Tibial artery (tissue), 4 donors: ENCODE measurements around the gene REEP1.

Source experiments
- DNase-seq, 2 donors: peaks; one replicate each; pipeline ENCODE4 v3.0.0-alpha.2; 2019
- H3K27ac ChIP-seq, 2 donors: fragments of 200-600 bp; sonication (generic) in 1 of 2; 1 replicate in 1 of 2; 2 replicates in 1 of 2; pipeline ENCODE4 v1.5.1; 2018 to 2019; ENCODE audit warnings: mild to moderate bottlenecking in 1 of 2
- H3K27me3 ChIP-seq, 2 donors: fragments of 200-600 bp; sonication (generic) in 1 of 2; one replicate each; pipeline versions ENCODE4 v1.5.1 to v1.6.0; 2016 to 2019
- H3K36me3 ChIP-seq, 3 donors: fragments of 200-600 bp; sonication (generic) in 2 of 3; one replicate each; pipeline ENCODE4 v1.5.1; 2016 to 2019; ENCODE audit warnings: mild to moderate bottlenecking in 2 of 3
- H3K4me1 ChIP-seq, 4 donors: fragments of 200-600 bp; sonication (generic) in 2 of 4; 1 replicate in 3 of 4; 2 replicates in 1 of 4; pipeline ENCODE4 v1.5.1; 2016 to 2019
- H3K4me3 ChIP-seq, 2 donors: fragments of 200-600 bp; sonication (generic) in 1 of 2; 1 replicate in 1 of 2; 2 replicates in 1 of 2; pipeline ENCODE4 v1.5.1; 2018 to 2019; ENCODE audit warnings: mild to moderate bottlenecking in 2 of 2
- H3K9me3 ChIP-seq, 3 donors: fragments of 200-600 bp; sonication (generic) in 1 of 3; one replicate each; pipeline ENCODE4 v1.5.1; 2016 to 2019
- intact Hi-C: fragments of 100-400 bp; cut with DNase I; formaldehyde crosslinking; loops from one replicate; pipeline ENCODE4 v1.15.0; 2023; ENCODE audit warnings: low total_unique reads
- TF ChIP-seq, protein P1 (sequence below), 2 experiments: fragments of 200-600 bp in 1 of 2; fragments of 450-650 bp in 1 of 2; IDR thresholded peaks; one replicate each; pipeline ENCODE4 v1.5.1; 2017 to 2019; ENCODE audit warnings: antibody characterized with exemption in 2 of 2, mild to moderate bottlenecking in 1 of 2, moderate library complexity in 1 of 2

The REEP1 gene

DNA sequence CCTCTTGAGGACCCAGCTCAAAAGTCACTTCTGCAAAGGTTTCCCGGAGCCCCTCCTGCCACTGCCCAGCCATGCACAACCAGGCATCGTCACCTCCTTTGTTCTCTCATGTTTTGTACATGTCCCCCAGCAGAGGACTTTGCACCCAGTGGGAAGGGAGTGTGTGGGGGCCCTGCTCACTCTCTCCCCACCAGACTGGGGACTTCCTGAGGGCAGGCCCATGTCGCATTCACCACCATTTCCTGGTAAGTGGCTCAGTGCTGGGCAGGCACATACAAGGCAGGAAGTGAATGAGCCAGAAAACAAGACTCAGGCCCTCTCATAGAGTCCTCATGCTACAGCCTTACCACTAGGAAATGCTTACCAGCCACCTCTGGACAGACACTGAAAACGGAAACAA lies 119.3 kb downstream of the REEP1 start:
- DNase-seq = no peak
- Histone ChIP-seq H3K4me1 (peaks cover 0 to 37% (median 19%) of the 10 kb centered on the region in 4 donors), H3K27ac (no peak overlapping the region), H3K27me3 (no peaks in the 10 kb centered on the region), H3K9me3 (no peaks in the 10 kb centered on the region), H3K36me3 (peaks cover 0 to 8% (median 0%) of the 10 kb centered on the region in 3 donors), H3K4me3 (no peak overlapping the region)
- intact Hi-C loops = no loop called here
- TF ChIP-seq, protein P1, sequence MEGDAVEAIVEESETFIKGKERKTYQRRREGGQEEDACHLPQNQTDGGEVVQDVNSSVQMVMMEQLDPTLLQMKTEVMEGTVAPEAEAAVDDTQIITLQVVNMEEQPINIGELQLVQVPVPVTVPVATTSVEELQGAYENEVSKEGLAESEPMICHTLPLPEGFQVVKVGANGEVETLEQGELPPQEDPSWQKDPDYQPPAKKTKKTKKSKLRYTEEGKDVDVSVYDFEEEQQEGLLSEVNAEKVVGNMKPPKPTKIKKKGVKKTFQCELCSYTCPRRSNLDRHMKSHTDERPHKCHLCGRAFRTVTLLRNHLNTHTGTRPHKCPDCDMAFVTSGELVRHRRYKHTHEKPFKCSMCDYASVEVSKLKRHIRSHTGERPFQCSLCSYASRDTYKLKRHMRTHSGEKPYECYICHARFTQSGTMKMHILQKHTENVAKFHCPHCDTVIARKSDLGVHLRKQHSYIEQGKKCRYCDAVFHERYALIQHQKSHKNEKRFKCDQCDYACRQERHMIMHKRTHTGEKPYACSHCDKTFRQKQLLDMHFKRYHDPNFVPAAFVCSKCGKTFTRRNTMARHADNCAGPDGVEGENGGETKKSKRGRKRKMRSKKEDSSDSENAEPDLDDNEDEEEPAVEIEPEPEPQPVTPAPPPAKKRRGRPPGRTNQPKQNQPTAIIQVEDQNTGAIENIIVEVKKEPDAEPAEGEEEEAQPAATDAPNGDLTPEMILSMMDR (IDR thresholded peaks at IDR 0.05) = no peak

GRCh38 chr2:86216575-86217555 lies 120.6 kb downstream of the REEP1 start:
- intact Hi-C loops = no loop called here
- Histone ChIP-seq H3K27me3 (no peaks in the 10 kb centered on the region), H3K4me1 (peaks cover 0 to 26% (median 9%) of the 10 kb centered on the region in 4 donors), H3K27ac (no peak overlapping the region), H3K36me3 (peaks cover 7 to 16% (median 10%) of the 10 kb centered on the region in 3 donors), H3K9me3 (no peaks in the 10 kb centered on the region), H3K4me3 (no peak overlapping the region)
- TF ChIP-seq, protein P1 (IDR thresholded peaks at IDR 0.05) = no peak
- DNase-seq = no peak

GRCh38 chr2:86214503-86214832 lies 123.0 kb downstream of the REEP1 start:
- intact Hi-C loops = no loop called here
- H3K4me3 ChIP-seq = no peak overlapping the region
- H3K9me3 ChIP-seq = no peaks in the 10 kb centered on the region
- TF ChIP-seq, protein P1 (IDR thresholded peaks at IDR 0.05) = no peak
- H3K27ac ChIP-seq = peak overlapping the region in 1 of 2 donors; percentile 31
- H3K36me3 ChIP-seq = peaks cover 22 to 40% (median 31%) of the 10 kb centered on the region in 3 donors
- H3K4me1 ChIP-seq = peaks cover 0 to 15% (median 5%) of the 10 kb centered on the region in 4 donors
- DNase-seq = no peak
- no peaks in the 10 kb centered on the region for H3K27me3 ChIP-seq

- peaks cover 27 to 46% (median 35%) of the 10 kb centered on the region in 3 donors for H3K36me3 ChIP-seq
- TF ChIP-seq, protein P1 (IDR thresholded peaks at IDR 0.05) = no peak
- no peaks in the 10 kb centered on the region for H3K27me3 ChIP-seq
- peaks cover 0 to 15% (median 5%) of the 10 kb centered on the region in 4 donors for H3K4me1 ChIP-seq
- H3K27ac ChIP-seq = peak overlapping the region; percentile 29 to 31
- no peaks in the 10 kb centered on the region for H3K9me3 ChIP-seq
- no peak overlapping the region for H3K4me3 ChIP-seq
- DNase-seq = no peak
- intact Hi-C loops = no loop called here
Observed at GRCh38 chr2:86213699-86214502, 123.5 kb downstream of the REEP1 start.

DNA sequence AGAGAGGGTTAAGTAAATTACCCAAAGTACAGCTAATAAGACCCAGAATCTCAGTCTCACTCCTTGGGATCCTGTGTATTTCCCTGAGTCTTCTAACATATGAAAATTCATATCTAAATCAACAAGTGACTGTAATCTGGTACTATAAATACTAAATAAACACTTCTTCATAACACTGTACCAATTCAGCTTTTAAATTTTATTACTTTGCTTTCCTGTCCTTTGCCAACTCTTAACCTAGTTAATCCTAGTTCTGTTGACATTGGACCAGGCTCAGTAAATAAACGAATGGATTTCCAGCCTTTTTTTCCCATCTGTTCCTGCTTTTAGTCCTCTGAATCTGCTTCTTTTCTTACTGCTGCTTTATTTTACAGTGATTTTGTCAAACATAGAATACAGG lies 124.4 kb downstream of the REEP1 start:
- H3K4me3 ChIP-seq = no peak overlapping the region
- intact Hi-C loops = no loop called here

More for the DNA sequence above, 124.4 kb downstream of the REEP1 start:
- peaks cover 32 to 54% (median 43%) of the 10 kb centered on the region in 3 donors for H3K36me3 ChIP-seq
- H3K9me3 ChIP-seq = no peaks in the 10 kb centered on the region
- H3K27ac ChIP-seq = peak overlapping the region; percentile 29 to 31
- H3K4me1 ChIP-seq = peaks cover 0 to 15% (median 5%) of the 10 kb centered on the region in 4 donors
- DNase-seq = no peak
- TF ChIP-seq, protein P1 (IDR thresholded peaks at IDR 0.05) = no peak
- no peaks in the 10 kb centered on the region for H3K27me3 ChIP-seq
